C1 segment of cervical spinal cord (tissue), 14 donors: ENCODE measurements around the gene MDGA2.
A peak's percentile ranks its signal among the peaks of the same experiment; 100 is the strongest.
"Not testable (repeated sequence)": the region's sequence is repeated elsewhere in the genome, so short reads cannot be mapped to it uniquely, and the experiment has no call there.

Experiments used
- DNase-seq, 14 donors: peaks; one replicate each; lab custom pipeline; 2025; lab: John Stamatoyannopoulos, UW

The MDGA2 gene

DNA sequence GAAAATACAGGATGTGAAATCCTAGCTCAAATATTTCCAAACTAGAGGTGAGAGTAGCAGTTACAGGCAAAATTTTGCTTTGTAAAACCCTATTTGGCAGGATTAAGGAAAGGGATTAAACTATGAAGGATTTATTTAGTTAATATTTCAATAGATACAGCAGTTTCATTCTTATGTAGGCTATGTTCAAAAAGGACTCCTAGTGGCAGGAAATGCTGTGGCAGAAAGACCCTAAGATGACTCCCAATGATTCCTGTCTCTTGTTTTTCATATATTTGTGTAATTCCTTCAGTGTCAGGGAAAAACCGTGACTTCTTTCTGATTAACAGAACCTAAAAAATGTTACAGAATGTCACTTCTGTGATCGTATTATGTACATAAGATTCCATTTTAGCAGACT, 724.3 kb downstream of the MDGA2 start:
- DNase-seq = no peak

GRCh38 chr14:46940611-46941010, 734.8 kb downstream of the MDGA2 start:
- DNase-seq = no peak

DNA sequence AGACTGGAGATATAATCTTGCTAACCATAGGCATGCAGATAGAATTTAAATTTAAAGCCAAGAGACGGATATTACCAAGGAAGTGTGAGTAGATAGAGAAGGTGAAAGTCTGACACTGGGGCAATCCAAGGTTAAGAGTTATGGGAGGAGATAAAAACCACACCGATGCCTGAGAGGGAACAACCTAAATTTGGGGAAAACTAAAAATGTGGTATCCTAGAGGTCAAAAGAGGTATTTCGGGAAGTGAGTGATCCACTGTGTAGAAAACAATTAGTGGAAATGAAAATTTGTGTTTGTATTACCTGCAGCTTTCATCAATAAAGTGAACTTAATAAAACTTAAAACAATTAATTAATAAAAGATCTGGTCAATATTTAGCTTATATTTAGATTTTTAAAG, 754.9 kb downstream of the MDGA2 start:
- no peak for DNase-seq

GRCh38 chr14:46915539-46915938, 759.9 kb downstream of the MDGA2 start:
- DNase-seq = not testable (repeated sequence)

DNA sequence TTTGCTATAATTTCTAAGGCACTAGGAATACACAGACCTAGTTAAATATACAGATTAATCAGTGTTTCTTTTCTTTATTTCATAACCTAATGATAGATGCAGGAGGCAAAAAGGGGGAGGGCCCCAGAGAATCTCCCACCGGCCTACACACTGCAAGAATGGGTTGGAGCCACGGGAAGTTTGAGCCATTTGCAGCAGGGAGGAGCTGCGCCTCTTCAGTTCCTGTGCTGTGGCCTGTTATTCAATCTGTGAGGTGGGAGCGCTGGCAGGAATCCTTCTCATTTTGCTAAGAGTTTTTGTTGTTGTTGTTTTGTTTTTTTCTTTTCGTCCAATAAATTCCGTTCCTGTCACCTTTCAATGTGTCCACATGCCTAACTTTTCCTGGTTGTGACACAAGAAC, 772.6 kb downstream of the MDGA2 start:
- DNase-seq = no peak

DNA sequence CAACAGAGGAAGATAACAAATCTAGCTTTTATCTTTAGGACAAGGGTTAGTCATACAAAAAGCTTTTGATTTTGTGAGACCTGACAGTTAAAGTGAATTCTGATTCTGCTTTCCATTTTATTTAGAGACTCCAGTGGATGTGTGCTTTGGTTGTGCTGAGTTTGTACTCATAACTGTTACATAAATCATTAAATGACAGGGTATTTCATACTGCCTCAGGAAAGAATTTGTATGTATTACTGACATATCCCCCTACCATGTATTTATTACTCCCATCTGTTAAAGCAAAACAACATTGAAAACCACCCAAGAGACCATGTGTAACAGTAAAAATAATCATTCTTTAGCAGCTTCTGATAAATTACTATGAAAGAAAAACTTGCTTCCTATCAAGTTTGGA, 780.9 kb downstream of the MDGA2 start:
- no peak for DNase-seq

DNA sequence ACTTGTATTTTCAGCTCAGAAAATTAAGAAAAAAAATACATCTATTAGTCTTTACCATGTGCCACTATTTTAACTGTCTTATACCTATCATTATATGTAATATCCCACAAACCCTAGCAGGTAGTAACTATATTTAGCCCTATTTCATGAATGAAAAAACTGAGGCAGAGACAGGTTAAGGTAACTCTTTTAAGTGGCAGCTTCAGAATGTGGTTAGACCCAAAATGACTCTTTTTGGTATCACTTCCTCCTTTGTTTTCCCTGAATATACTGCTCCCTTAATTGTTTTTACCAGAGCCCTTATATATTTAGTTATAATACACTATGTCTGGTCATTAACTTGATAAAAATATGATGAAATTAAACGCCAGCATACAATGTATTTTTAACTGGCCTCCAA, 788.3 kb downstream of the MDGA2 start:
- no peak for DNase-seq

DNA sequence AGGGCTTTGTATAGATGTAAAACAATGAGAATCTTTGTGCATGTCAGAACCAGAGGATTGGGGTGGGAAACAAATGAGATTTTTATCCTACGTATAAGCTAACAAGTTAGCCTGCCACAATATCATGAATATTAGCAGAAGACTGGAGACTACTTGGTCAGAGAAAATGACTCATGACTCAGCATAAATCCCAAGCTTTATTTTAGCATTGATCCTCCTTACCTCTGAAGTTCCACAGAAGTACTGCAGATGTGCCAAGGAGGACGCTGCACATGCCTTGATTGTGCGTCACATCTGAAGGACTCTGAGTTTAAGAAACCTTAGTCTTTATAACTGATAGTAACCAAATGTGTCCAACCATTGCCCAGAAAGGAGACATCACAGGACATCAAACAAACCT, 789.8 kb downstream of the MDGA2 start:
- DNase-seq = no peak

GRCh38 chr14:46861753-46862152, 813.7 kb downstream of the MDGA2 start:
- DNase-seq = no peak

DNA sequence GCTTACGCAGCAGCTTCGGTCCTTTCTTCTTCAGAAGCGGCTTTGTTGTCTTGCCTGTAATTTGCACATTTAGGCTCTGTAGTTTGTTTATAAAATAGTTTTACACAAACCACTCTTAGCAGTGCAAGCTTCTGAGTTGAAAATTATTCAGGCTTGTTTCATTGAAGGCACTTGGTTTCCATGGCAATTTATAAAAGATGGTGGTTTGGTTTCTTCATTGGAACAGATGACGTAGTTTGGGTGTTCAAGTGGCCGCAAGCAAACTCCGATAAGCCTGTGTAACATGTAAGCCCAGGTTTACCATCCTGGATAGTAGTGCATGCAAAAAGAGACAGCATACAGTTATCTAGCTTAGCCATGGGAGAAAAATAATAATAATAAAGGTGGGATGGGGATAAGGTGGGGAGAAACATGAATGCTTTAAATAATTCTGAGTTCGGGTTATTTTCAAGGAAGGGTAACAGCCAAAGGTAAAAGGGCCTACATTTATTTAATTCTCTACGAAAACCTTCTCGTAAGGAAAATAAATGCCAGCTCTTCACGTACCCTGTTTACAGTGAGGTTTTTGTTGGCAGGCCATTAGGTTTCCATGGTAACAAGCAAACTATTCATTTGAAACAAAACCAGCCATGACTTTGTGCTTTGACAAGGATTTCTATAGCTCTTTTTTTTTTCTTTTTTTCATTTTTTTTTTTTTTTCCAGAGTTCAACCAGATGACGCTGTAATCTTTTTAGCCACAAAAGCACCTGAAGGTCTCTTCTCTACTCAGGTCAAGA, 834.3 kb downstream of the MDGA2 start:
- DNase-seq = peak in 3 of 14 donors; percentile 1 to 29 (median 13)

- DNase-seq = no peak
Observed at GRCh38 chr14:46820291-46820690, 855.1 kb downstream of the MDGA2 start.

DNA sequence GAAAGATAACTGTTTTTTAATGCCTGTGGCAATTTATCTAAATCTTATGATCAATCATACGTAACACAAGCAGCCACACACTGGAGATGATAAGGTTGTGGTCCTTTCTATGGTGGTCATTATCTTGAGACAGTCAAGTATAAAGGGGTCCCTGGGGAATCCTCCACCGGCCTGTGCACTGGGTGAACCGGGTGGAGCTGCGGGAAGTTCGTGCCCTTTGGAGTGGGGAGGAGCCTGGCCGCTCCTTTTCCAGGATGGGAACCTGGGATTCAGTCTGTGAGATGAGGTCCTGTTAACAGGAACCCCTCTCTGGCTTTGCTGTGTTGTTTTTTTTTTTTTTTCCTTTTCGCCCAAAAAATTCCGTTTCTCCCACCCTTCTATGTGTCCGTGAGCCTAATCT, 856.3 kb downstream of the MDGA2 start:
- DNase-seq = no peak

GRCh38 chr14:46818147-46818546, 857.3 kb downstream of the MDGA2 start:
- no peak for DNase-seq

DNA sequence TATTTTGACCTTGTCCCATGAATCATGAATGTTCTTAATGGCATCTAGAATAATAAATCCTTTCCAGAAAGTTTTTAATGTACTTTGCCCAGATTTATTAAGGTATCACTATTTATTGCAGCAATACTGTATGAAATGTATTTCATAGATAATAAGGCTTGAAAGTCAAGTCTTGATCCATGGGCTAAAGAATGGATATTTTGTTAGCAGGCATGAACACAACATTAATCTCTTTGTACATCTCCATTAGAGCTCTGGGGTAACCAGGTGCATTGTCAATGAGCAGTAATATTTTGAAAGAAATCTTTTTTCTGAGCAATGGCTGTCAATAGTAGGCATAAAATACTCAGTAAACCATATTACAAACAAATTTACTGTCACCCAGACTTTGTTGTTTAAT, 882.3 kb downstream of the MDGA2 start:
- DNase-seq = no peak
